HG02970 (cell line): ENCODE measurements around the gene CAPSL.
"Not testable (repeated sequence)": the region's sequence is repeated elsewhere in the genome, so short reads cannot be mapped to it uniquely, and the experiment has no call there.

Source experiments
- ATAC-seq: cut with Tn5 transposase; IDR thresholded peaks from one replicate; pipeline ENCODE4 v1.9.1; 2021; ENCODE audit warnings: mild to moderate bottlenecking, moderate library complexity, moderate number of reproducible peaks; ENCODE audit not compliant: unreplicated experiment, low FRiP score

The CAPSL gene

GRCh38 chr5:35908814-35909213 is 29.6 kb downstream of the CAPSL start:
- ATAC-seq: no peak

GRCh38 chr5:35908228-35908627 is 30.2 kb downstream of the CAPSL start:
- no peak for ATAC-seq

- no peak for ATAC-seq
Observed at GRCh38 chr5:35904443-35905132, 33.8 kb downstream of the CAPSL start.

- ATAC-seq: no peak
Observed at GRCh38 chr5:35903631-35904203, 34.7 kb downstream of the CAPSL start.

GRCh38 chr5:35902046-35902672 is 36.3 kb downstream of the CAPSL start:
- ATAC-seq: no peak

GRCh38 chr5:35900972-35901695 is 37.3 kb downstream of the CAPSL start:
- no peak for ATAC-seq

- no peak for ATAC-seq
Observed at GRCh38 chr5:35899800-35900199, 38.6 kb downstream of the CAPSL start.

- no peak for ATAC-seq
Observed at GRCh38 chr5:35898952-35899660, 39.3 kb downstream of the CAPSL start.

GRCh38 chr5:35894131-35894530 is 44.3 kb downstream of the CAPSL start:
- no peak for ATAC-seq

GRCh38 chr5:35892799-35893198 is 45.6 kb downstream of the CAPSL start:
- ATAC-seq: not testable (repeated sequence)

- ATAC-seq: no peak
Observed at GRCh38 chr5:35890021-35891020, 48.1 kb downstream of the CAPSL start.

GRCh38 chr5:35887321-35888100 is 50.9 kb downstream of the CAPSL start:
- no peak for ATAC-seq

GRCh38 chr5:35886381-35886780 is 52.0 kb downstream of the CAPSL start:
- no peak for ATAC-seq

- ATAC-seq: no peak
Observed at GRCh38 chr5:35884773-35885172, 53.6 kb downstream of the CAPSL start.

GRCh38 chr5:35884191-35884769 is 54.1 kb downstream of the CAPSL start:
- no peak for ATAC-seq

- ATAC-seq: no peak
Observed at GRCh38 chr5:35881758-35882157, 56.7 kb downstream of the CAPSL start.

GRCh38 chr5:35880156-35880555 is 58.3 kb downstream of the CAPSL start:
- no peak for ATAC-seq

- ATAC-seq: no peak
Observed at GRCh38 chr5:35879649-35880048, 58.8 kb downstream of the CAPSL start.
